T-helper 2 cell (primary cell): ENCODE results near the gene PKDREJ.
"Not testable (repeated sequence)": the region's sequence is repeated elsewhere in the genome, so short reads cannot be mapped to it uniquely, and the experiment has no call there.

ENCODE experiments used
- DNase-seq, 5 experiments: peaks; one replicate each; pipeline versions ENCODE4 v3.0.0 to v3.0.0-alpha.2; 2012 to 2022

The PKDREJ gene

DNA sequence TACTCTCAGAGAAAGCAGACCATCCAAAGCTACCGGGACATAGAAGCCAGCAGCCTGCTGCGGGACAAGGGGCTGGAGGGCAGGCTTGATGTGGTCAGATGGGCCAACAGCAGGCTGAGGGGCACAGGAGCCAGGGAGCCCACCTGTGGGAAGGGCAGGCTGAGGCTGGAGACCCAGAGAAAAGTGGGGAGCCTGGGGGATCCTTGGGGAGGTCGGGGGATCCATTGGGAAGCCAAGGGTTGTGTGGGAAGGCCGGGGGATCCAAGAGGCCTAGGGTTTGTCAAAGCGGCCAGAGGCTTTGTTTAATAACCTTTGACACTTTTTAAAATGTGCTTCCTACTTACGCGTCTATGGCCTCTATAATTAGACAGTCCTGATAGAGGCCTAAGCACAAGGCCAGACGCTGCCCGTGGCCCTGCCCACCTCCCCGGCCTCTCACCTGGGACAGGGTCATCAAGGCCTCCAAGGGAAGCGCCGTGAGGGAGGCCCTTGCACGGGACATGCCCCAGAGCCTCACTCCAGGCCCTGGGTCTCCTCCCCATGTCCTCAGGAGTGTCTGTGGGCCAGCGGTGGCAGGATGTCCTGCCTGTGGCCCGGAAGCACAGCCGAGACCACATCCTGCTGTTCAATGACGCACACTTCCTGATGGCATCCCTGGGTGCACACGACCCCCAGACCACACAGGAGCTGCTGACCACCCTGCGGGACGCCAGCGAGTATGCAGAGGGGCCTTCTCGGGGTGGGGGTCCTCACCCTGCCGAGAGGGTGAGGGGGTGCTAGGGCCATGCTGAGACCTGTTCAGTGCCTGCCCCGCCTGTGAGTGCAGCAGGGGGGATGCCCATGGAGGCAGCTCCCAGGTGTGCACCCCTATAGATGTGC, 25.0 kb upstream of the PKDREJ start:
- DNase-seq = peak in 2 of 5 experiments; percentile 23 to 89

DNA sequence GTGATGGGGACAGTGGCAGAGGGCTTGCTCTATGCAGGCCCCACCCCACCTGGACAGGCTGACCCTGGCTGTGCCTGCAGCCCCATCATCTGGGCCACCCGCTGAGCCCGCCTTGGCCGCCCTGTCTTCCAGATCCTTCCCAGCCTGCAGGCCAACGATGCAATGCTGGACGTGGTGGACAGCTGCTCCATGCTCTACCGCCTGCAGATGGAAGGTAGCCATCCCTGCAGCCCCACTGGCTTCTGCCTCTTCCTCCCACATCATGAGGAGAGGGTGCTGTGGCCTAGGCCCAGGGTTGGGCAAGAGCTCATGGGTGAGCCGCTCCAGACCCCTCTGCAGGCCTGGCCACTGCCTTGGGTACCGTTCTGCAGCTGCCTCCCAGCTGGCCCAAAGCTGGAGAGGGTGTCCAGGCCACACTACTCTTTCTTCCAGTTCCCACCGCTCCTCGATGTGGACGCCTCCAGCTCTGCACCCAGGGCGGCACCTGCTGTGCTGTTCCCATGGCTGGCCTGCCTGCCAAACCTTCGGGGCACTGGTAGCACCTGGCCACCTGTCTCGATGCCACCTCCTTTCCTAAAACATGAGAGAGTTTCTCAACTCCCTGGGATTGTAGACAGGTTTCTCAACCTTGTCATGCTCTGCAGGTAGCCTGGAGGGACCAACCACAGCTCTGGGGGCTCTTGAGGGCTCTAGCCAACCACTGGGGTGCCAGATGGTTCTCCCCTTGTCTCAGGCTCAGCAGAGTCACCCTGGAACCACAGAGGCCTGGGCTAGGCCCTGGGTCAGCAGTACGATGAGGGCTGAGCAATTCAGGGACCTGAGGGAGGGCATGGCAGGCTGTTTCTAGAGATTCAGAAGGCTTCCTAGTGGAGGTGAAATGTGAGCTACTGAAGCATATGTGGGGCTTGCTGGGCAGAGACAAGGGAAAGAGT, 24.1 kb upstream of the PKDREJ start:
- no peak for DNase-seq

- no peak for DNase-seq
Measured at GRCh38 chr22:46286006-46286405, 22.9 kb upstream of the PKDREJ start.

DNA sequence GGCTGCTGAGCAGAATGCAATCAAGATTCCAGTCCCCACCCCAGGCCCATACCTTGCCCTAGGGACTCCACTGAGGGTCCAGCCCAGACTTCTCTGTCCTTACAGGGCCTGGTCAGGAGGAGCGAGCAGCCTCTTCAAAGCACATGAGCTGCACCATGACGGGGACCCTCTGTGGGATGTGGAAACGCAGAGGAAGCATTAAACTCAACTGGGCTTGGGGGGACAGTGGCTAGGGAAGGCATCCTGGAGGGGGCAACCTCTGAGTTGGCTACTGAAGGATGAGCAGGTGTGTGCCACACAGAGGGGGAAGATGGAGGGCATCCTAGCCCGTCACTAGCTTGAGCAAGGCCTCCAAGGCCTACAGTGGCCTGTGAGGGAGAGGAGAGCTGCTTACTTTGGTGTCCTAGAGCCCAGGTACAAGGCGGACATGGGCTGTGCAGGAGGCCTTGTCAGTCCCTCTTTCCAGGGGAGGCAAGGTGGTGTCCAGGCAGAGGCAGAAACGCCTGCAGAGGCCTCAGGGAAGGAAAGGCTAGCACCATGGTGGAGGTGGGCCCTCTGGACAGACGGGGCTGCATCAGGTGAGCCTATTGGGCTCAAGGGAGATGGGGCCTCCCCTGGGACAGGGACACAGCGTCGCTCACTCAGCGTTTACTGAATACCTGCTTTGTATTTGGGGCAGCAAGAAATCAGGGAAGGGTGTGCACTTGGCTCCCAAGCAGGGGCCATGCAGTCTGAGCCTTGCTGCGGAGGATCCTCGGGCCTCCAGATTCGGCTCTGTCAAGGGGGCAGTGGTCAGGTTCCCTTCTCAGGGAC, 18.9 kb upstream of the PKDREJ start:
- DNase-seq = no peak

- DNase-seq = peak in 1 of 5 experiments; percentile 67
Measured at GRCh38 chr22:46280999-46281623, 18.0 kb upstream of the PKDREJ start.

DNA sequence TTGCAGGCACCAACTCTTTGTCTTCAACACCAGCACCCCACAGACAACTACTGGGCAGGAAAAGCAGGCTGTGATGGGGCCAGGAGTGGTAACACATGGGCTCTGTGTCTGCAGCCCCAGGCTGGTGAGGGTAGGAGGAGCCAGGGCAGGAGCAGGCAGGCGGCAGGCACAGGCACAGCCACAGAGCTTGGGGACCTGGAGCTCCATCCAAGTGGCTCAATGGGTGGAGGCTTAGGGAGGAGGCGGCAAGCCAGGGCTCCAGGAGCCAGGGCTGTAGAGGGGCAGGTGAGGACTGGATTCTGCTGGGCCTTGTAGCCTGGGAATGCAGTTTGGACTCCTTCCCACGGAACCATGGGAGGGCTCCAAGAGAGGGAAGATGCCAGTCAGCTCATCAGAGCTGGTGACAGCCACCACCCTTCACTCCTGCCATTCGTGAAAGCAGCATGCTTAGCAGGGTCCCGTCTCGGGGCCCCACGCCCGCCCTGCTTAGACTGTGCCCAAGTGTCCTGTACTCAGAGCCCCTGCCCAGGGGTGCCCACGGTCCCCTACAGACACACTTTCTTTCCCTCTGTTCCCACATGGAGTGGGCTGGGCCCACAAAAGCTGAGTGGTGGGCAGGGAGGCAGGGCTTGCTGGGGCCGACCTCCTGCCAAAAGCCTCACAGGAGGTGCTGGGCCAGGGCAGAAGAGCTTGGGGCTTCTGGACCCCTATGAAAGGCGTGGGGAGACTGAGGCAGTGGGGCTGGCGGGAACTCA, 17.1 kb upstream of the PKDREJ start:
- DNase-seq = no peak

- DNase-seq = no peak
Measured at GRCh38 chr22:46278656-46279645, 15.8 kb upstream of the PKDREJ start.

DNA sequence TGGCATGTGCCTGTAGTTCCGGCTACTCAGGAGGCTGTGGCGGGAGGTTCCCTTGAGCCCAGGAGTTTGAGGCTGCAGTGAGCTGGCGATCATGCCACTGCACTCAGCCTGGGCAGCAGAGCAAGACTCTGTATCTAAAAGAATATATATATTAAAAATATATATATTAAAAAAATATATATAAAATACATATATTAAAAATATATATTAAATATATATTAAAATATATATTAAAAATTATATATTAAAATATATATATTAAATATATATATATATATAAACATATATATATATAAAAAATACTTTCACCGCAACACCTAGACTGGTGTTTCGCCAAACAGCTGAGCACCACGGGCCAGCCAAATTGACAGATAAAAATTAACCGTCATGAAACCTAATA, 13.4 kb upstream of the PKDREJ start:
- DNase-seq = no peak

DNA sequence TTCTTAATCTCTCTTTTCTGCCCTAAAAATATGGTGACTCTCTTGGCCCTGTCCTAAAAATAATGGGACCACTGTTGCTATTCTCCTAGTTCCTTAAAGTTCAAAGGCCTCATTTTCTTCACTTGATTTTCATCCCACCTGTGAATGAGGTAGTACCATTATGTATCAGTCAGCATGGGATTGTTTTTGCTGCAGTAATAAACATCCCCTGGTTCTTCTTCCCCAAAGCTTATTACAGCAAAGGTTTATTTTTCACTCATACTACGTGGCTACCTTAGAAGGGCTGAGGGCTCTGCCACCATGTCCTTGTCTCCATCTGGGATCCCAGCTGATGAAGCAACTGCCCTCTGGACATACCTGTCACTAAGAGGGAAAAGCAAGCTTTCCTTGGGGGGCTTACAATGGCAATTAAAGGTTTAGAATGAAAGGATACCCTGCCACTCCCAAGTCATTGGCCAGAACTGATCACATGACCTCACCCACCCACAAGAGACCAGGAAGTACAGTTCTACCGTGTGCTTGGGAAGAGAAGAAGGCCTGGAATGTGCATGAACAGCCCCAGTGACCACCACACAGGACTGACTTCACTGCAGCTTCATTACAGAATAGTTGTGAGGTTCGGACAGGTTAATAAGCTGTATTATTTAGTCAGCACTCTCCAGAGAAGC, 12.4 kb upstream of the PKDREJ start:
- DNase-seq = no peak

GRCh38 chr22:46274381-46274780, 11.2 kb upstream of the PKDREJ start:
- no peak for DNase-seq

DNA sequence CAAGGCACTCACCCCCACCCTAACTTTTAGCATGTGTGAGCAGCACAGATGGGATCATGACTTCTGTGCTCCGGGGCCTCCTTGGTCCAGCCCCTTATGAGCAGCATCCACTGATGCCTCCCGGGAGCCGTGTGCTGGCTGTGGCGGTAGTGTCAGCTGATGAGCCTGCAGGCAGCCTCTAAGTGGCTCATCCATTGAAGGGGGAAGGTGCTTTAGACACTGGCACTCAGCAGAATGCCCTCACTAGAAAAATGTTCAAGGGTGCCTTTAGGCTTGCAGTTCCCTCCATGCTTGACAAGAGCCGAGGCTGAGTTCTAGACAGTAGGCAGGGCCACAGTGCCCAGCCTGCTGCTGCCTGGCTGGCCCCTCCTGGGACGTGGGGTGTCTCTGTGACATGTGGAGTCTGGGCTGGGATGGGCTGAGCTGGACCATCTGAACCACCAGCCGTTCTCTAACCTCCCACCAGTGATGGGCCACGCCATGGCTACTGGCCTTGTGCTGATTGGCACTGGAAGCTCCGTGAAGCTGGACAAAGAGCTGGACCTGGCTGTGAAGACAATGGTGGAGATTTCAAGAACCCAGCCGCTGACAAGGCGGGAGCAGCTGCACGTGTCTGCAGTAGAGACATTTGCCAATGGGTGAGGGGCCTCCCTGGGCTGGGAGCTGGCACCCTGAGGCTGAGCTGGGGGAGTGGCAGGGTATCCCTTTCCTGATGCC, 10.4 kb upstream of the PKDREJ start:
- DNase-seq = no peak

DNA sequence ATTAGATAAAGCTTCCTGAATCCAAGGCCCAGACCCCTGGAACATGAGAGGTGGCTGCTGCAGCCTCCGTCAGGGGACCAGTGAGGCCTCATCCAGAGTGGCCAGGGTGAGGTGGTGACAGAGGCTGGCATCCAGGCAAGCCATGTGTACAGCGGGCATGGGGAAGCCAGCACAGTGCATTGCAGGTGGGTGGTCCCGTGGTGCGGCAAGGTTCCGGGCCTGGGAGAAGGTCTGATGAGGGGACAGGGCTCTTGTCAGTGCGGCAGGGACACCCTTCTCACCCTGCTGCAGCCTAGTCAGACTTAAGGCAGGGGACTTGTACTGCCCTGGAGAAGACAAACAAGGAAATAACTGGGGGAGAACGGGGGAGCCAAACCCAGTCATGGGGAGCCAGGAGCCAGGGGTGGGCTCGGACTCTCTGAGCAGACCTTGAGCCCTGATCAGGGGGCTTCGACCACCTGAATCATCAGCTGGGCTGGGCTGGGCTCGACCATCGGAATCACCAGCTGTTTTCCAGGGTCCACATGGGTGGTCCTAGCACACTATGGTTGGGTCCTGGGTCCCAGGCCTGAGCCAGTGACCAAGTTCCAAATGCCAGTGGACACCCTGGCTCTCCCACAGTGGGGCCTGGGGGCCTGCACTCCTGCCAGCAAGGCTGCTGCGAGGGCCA, 9.8 kb upstream of the PKDREJ start:
- DNase-seq = no peak

GRCh38 chr22:46272196-46272595, 9.1 kb upstream of the PKDREJ start:
- DNase-seq = no peak

- DNase-seq = no peak
Measured at GRCh38 chr22:46269564-46269963, 6.4 kb upstream of the PKDREJ start.

- peak; percentile 26 to 52 (median 33) for DNase-seq
Measured at GRCh38 chr22:46267431-46268279, 4.5 kb upstream of the PKDREJ start, which contains the start of gene TTC38. Gene TTC38 (plus strand): TSS chr22:46268008. CDS start chr22:46268040, 32 bp downstream.

DNA sequence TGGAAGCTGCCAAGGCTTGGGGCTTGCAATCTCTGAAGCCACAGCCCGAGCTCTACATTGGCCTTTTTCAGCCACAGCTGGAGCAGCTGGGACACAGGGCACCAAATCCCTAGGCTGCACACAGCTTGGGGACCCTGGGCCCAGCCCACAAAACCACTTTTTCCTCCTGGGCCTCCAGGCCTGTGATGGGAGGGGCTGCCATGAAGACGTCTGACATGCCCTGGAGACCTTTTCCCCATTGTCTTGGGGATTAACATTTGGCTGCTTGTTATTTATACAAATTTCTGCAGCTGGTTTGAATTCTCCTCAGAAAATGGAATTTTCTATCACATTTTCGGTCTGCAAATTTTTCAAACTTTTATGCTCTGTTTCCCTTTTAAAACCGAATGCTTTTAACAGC, 2.5 kb upstream of the PKDREJ start:
- DNase-seq = not testable (repeated sequence)

- not testable (repeated sequence) for DNase-seq
Measured at GRCh38 chr22:46264520-46264919, 1.4 kb upstream of the PKDREJ start.
